HepG2 (cell line): ENCODE results near the gene ATN1. TPM values are rescaled to one million over a fixed set of nuclear protein-coding genes. Genes with fewer than 3 reads are reported as not detected.
A peak's percentile ranks its signal among the peaks of the same experiment; 100 is the strongest.

Experiments used
- EEA1 ChIP-seq: sonication (generic); formaldehyde crosslinking; IDR thresholded peaks from 2 replicates; pipeline ENCODE4 v1.5.1; 2020; ENCODE audit warnings: mild to moderate bottlenecking, missing genetic modification reagents, borderline replicate concordance
- ELF1 ChIP-seq: sonication (generic); formaldehyde crosslinking; IDR thresholded peaks from 2 replicates; pipeline ENCODE4 v1.4.0; 2020; ENCODE audit warnings: missing genetic modification reagents
- ESRRA ChIP-seq: sonication (generic); formaldehyde crosslinking; IDR thresholded peaks from 2 replicates; pipeline ENCODE4 v1.5.1; 2020; ENCODE audit warnings: mild to moderate bottlenecking, low read depth, missing genetic modification reagents
- HDAC2 ChIP-seq: sonication (generic); formaldehyde crosslinking; IDR thresholded peaks from 2 replicates; pipeline ENCODE4 v1.4.0; 2020; ENCODE audit warnings: missing genetic modification reagents
- KAT7 ChIP-seq: IDR thresholded peaks from 2 replicates; pipeline ENCODE4 v1.6.1; 2018; ENCODE audit warnings: borderline replicate concordance, missing compliant biosample characterization
- LCORL ChIP-seq, 2 experiments: fragments of 450-650 bp in 1 of 2; sonication (generic) in 1 of 2; formaldehyde crosslinking in 1 of 2; IDR thresholded peaks; 2 replicates each; pipeline versions ENCODE4 v1.5.0 to v1.6.1; 2017 to 2020; ENCODE audit warnings: antibody characterized with exemption in 1 of 2, missing genetic modification reagents in 1 of 2
- MEF2D ChIP-seq: sonication (generic); formaldehyde crosslinking; IDR thresholded peaks from 2 replicates; pipeline ENCODE4 v1.5.1; 2020; ENCODE audit warnings: mild to moderate bottlenecking, missing genetic modification reagents
- NCOA2 ChIP-seq: sonication (generic); formaldehyde crosslinking; IDR thresholded peaks from 2 replicates; pipeline ENCODE4 v1.8.0; 2022; ENCODE audit warnings: inconsistent platforms
- PHF8 ChIP-seq: sonication (generic); formaldehyde crosslinking; IDR thresholded peaks from 2 replicates; pipeline ENCODE4 v1.5.0; 2020; ENCODE audit warnings: missing genetic modification reagents
- SRSF1 ChIP-seq: fragments of 200-400 bp; formaldehyde crosslinking; optimal IDR thresholded peaks from 2 replicates; pipeline ENCODE3; 2017; ENCODE audit warnings: mild to moderate bottlenecking, low read depth, low read length, moderate library complexity
- TGIF2 ChIP-seq: IDR thresholded peaks from 2 replicates; pipeline ENCODE4 v1.6.1; 2016; ENCODE audit warnings: control low read depth, missing compliant biosample characterization
- ZIK1 ChIP-seq: sonication (generic); formaldehyde crosslinking; IDR thresholded peaks from 2 replicates; pipeline ENCODE4 v1.5.0; 2020; ENCODE audit warnings: mild to moderate bottlenecking, low read depth, missing genetic modification reagents, borderline replicate concordance
- ZKSCAN5 ChIP-seq: sonication (generic); formaldehyde crosslinking; IDR thresholded peaks from 2 replicates; pipeline ENCODE4 v1.5.1; 2020; ENCODE audit warnings: mild to moderate bottlenecking, missing genetic modification reagents
- ZNF3 ChIP-seq: IDR thresholded peaks from 2 replicates; pipeline ENCODE4 v1.7.0; 2017; ENCODE audit warnings: inconsistent platforms
- ZNF775 ChIP-seq: sonication (generic); formaldehyde crosslinking; IDR thresholded peaks from 2 replicates; pipeline ENCODE4 v1.4.0; 2020; ENCODE audit warnings: missing genetic modification reagents, mild to moderate bottlenecking, moderate library complexity, borderline replicate concordance
- ZSCAN22 ChIP-seq: sonication (generic); formaldehyde crosslinking; IDR thresholded peaks from 2 replicates; pipeline ENCODE4 v1.4.0; 2020; ENCODE audit warnings: mild to moderate bottlenecking, missing genetic modification reagents
- ZSCAN25 ChIP-seq: sonication (generic); formaldehyde crosslinking; IDR thresholded peaks from 2 replicates; pipeline ENCODE4 v1.8.0; 2022; ENCODE audit warnings: mild to moderate bottlenecking, missing genetic modification reagents
- polyA plus RNA-seq, 8 experiments: library from polyadenylated mRNA; depleted of rRNA in 3 of 8; stranded (reverse) in 7 of 8; unstranded in 1 of 8; fragments of >200 nt; fragmentation: Illumina TruSeq in 4 of 8; extraction: Trizol in 4 of 8; gene quantifications; 2 replicates each; pipeline versions ENCODE4 v1.2.1 to v1.2.3, GENCODE V29; 2011 to 2016; ENCODE audit warnings: low read depth in 4 of 8, missing spikeins in 1 of 8, mixed read lengths in 1 of 8; ENCODE audit not compliant: insufficient read depth in 1 of 8
- total RNA-seq, 5 experiments: library from RNA; depleted of rRNA; stranded (reverse); fragments of >200 nt; fragmentation: Illumina TruSeq; extraction: Trizol; gene quantifications; 2 replicates each; pipeline ENCODE4 v1.2.3, GENCODE V29; 2016; ENCODE audit warnings: low read depth in 1 of 5
- TF ChIP-seq, protein P1 (sequence below): sonication (generic); formaldehyde crosslinking; IDR thresholded peaks from 2 replicates; pipeline ENCODE4 v1.8.1; 2023; ENCODE audit warnings: mild to moderate bottlenecking, moderate library complexity, missing genetic modification reagents
- TF ChIP-seq, protein P2 (sequence below): sonication (generic); formaldehyde crosslinking; IDR thresholded peaks from 2 replicates; pipeline ENCODE4 v1.4.0; 2020; ENCODE audit warnings: mild to moderate bottlenecking, missing genetic modification reagents, borderline replicate concordance
- TF ChIP-seq, protein P3 (sequence below): sonication (generic); formaldehyde crosslinking; conservative IDR thresholded peaks from 2 replicates; pipeline ENCODE4 v1.8.1; 2023; ENCODE audit warnings: missing genetic modification reagents
- TF ChIP-seq, protein P4 (sequence below): fragments of 450-650 bp; IDR thresholded peaks from 2 replicates; pipeline ENCODE4 v1.6.1; 2016
- TF ChIP-seq, protein P5 (sequence below): sonication (generic); formaldehyde crosslinking; IDR thresholded peaks from 2 replicates; pipeline ENCODE4 v1.4.0; 2020; ENCODE audit warnings: missing genetic modification reagents

The ATN1 gene
- total and polyA plus RNA-seq, 2 of the 13 experiments (the other 11 are each of a cell fraction or from before 2014, with no cell fraction given): 2.1 to 8.6 TPM

DNA sequence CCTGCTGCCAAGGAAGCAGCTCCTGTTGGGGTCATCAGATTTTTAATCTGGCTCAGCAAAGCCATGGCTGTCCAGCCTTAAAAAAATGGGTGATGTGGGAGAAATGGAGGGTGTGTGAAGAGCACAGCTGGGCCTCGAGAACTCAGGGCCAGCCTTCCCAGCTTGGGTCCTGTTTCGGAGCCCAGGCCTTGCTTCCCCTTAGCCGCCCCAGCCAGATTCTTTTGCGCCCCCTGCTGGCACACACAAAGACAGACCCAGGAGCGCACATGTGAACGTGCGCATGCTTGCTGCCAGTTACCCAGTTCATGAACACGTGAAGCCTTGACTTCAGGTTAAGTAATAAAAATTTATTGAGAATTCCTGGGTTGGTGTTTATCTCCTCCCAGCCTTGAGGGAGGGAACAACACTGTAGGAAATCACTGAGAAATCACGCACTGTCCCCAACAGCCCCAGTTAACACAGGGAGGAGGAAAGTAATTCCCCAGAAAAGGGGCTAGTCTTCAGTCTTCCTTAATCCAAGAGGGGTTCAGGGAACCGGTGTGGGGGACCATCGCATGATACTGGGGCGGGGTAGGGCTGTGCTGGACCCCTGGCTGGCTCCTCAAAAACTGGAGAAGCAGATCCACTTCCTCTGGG lies 37.4 kb downstream of the ATN1 start (continued):
- TF ChIP-seq ZSCAN22 (CRISPR knock-in tag) (no peak), ELF1 (CRISPR knock-in tag) (peak; percentile 48; the same call in 1 of the 2 replicates), PHF8 (CRISPR knock-in tag) (no peak), ZSCAN25 (CRISPR knock-in tag) (no peak), ZNF775 (no peak), ZIK1 (CRISPR knock-in tag) (no peak), SRSF1 (peak; percentile 42), NCOA2 (CRISPR knock-in tag) (0 out of 2 replicates have a peak, but pooled peaks have one; percentile 10), ZNF3 (CRISPR knock-in tag) (no peak), ESRRA (CRISPR knock-in tag) (no peak), ZKSCAN5 (CRISPR knock-in tag) (no peak), EEA1 (CRISPR knock-in tag) (no peak), TGIF2 (CRISPR knock-in tag) (no peak), LCORL (IDR thresholded peaks at IDR 0.05) (no peak), LCORL (CRISPR knock-in tag; IDR thresholded peaks at IDR 0.05) (no peak), KAT7 (CRISPR knock-in tag) (no peak), HDAC2 (0 out of 2 replicates have a peak, but pooled peaks have one; percentile 14), MEF2D (CRISPR knock-in tag) (no peak)
- TF ChIP-seq, protein P1, sequence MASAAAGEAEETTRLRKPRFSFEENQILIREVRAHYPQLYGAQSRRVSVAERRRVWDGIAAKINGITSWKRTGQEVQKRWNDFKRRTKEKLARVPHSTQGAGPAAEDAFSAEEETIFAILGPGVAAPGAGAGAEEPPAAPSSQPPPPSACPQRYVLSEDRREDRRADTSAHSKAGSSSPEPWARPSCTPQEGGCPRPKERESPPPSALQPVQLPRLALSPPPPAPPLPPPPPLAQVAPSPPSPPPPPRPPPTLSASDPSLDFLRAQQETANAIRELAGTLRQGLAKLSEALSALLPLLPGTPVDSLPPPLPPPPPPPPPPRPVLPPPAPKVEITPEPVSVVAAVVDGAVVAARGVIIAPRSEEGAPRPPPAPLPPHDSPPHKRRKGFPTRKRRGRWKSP: 0 out of 2 replicates have a peak, but pooled peaks have one; percentile 62
- TF ChIP-seq, protein P2, sequence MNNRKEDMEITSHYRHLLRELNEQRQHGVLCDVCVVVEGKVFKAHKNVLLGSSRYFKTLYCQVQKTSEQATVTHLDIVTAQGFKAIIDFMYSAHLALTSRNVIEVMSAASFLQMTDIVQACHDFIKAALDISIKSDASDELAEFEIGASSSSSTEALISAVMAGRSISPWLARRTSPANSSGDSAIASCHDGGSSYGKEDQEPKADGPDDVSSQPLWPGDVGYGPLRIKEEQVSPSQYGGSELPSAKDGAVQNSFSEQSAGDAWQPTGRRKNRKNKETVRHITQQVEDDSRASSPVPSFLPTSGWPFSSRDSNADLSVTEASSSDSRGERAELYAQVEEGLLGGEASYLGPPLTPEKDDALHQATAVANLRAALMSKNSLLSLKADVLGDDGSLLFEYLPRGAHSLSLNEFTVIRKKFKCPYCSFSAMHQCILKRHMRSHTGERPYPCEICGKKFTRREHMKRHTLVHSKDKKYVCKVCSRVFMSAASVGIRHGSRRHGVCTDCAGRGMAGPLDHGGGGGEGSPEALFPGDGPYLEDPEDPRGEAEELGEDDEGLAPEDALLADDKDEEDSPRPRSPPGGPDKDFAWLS (CRISPR knock-in tag): no peak
- TF ChIP-seq, protein P3, sequence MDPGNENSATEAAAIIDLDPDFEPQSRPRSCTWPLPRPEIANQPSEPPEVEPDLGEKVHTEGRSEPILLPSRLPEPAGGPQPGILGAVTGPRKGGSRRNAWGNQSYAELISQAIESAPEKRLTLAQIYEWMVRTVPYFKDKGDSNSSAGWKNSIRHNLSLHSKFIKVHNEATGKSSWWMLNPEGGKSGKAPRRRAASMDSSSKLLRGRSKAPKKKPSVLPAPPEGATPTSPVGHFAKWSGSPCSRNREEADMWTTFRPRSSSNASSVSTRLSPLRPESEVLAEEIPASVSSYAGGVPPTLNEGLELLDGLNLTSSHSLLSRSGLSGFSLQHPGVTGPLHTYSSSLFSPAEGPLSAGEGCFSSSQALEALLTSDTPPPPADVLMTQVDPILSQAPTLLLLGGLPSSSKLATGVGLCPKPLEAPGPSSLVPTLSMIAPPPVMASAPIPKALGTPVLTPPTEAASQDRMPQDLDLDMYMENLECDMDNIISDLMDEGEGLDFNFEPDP: no peak
- TF ChIP-seq, protein P4, sequence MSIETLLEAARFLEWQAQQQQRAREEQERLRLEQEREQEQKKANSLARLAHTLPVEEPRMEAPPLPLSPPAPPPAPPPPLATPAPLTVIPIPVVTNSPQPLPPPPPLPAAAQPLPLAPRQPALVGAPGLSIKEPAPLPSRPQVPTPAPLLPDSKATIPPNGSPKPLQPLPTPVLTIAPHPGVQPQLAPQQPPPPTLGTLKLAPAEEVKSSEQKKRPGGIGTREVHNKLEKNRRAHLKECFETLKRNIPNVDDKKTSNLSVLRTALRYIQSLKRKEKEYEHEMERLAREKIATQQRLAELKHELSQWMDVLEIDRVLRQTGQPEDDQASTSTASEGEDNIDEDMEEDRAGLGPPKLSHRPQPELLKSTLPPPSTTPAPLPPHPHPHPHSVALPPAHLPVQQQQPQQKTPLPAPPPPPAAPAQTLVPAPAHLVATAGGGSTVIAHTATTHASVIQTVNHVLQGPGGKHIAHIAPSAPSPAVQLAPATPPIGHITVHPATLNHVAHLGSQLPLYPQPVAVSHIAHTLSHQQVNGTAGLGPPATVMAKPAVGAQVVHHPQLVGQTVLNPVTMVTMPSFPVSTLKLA: peak; percentile 30; the same call in 1 of the 2 replicates
- TF ChIP-seq, protein P5, sequence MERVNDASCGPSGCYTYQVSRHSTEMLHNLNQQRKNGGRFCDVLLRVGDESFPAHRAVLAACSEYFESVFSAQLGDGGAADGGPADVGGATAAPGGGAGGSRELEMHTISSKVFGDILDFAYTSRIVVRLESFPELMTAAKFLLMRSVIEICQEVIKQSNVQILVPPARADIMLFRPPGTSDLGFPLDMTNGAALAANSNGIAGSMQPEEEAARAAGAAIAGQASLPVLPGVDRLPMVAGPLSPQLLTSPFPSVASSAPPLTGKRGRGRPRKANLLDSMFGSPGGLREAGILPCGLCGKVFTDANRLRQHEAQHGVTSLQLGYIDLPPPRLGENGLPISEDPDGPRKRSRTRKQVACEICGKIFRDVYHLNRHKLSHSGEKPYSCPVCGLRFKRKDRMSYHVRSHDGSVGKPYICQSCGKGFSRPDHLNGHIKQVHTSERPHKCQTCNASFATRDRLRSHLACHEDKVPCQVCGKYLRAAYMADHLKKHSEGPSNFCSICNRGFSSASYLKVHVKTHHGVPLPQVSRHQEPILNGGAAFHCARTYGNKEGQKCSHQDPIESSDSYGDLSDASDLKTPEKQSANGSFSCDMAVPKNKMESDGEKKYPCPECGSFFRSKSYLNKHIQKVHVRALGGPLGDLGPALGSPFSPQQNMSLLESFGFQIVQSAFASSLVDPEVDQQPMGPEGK (CRISPR knock-in tag): peak; percentile 31; the same call in 1 of the 2 replicates
